RPMI8226 (cell line): ENCODE measurements around the gene NSUN3.
"Not testable (repeated sequence)": the region's sequence is repeated elsewhere in the genome, so short reads cannot be mapped to it uniquely, and the experiment has no call there.

Experiments used
- DNase-seq: peaks from one replicate; pipeline ENCODE4 v3.0.0-alpha.2; 2015

NSUN3 gene

GRCh38 chr3:94062513-94063404 is at the start of gene NSUN3, which contains the start of gene DHFR2:
Gene NSUN3, plus strand, starts transcription at chr3:94063061. Its CDS starts 66 bp downstream, at chr3:94063127.
Gene DHFR2, minus strand, starts transcription at chr3:94062916. Its CDS starts 1,405 bp downstream, at chr3:94061511.
- DNase-seq, result peak; percentile 97

GRCh38 chr3:94015025-94015424 is 47.8 kb upstream of the NSUN3 start:
- no peak for DNase-seq

GRCh38 chr3:94019659-94020058 is 43.2 kb upstream of the NSUN3 start:
- no peak for DNase-seq

GRCh38 chr3:94020293-94020692 is 42.6 kb upstream of the NSUN3 start:
- DNase-seq, result no peak

GRCh38 chr3:94024385-94024784 is 38.5 kb upstream of the NSUN3 start:
- no peak for DNase-seq

- DNase-seq, result no peak
Observed at GRCh38 chr3:94026623-94027022, 36.2 kb upstream of the NSUN3 start.

DNA sequence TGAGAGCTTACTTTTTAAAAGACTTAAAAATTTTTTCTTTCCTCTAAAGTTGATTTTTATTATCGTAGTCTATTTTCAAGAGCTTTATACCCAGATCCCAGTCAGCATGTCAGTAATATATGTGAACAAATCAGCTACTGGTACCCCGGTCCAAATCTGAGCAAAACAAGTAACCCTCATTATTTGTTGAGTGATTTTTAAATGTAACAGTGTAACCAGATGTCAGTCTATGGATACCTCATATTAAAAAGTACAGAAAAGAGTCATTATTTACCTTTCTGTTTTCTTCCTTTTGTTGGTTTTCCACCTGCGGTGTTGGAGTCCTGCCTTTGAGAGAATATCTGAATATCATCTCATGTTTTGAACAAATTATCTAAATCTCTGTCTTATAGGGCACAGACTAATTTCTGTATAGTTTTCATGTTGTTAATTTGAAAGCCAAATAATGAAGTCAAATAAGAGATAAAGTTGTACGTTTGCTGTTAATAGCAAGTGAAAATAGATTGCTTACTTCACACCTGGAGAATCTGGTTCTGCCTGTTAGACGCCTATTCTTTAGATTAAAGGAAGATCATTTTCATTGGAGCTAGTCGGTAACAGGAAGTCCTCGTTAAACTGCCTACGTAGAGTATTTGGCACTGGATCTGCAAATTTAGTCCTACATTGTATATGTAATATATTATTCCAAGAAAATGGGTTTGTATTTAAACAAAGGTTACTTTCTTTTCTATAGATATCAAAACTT is 34.6 kb upstream of the NSUN3 start, which contains the start of gene STX19:
Gene STX19, minus strand, starts transcription at position 505 of the 745 bp plus-strand sequence. CDS start 13,328 bp downstream, outside the sequence.
- DNase-seq, result no peak

DNA sequence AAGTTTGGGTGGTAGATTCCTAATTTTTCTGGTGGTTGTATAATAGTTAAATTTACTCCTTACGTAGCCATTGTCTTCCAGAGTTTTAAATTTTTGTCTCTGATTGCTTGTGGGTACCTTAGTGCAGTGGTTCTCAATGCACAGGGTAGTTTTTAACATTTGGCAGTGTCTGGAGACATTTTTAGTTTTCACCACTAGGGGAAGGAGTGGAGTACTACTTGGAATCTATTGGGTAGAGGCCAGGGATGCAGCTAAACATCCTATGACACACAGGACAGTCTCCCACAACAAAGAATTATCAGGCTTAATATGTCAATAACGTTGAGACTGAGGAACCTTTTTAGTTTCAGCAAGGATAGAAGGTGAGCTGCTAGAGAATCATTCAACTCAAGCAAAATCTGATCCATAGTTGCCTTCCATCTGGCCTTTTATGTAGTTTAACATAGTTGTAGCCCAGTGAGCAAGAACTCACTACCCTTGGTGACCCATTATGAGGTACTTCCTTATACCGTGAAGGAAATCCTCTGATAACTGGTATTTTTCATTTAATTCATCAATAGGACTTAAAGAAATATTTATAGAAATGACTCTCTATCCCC is 25.9 kb upstream of the NSUN3 start:
- DNase-seq, result peak; percentile 21

DNA sequence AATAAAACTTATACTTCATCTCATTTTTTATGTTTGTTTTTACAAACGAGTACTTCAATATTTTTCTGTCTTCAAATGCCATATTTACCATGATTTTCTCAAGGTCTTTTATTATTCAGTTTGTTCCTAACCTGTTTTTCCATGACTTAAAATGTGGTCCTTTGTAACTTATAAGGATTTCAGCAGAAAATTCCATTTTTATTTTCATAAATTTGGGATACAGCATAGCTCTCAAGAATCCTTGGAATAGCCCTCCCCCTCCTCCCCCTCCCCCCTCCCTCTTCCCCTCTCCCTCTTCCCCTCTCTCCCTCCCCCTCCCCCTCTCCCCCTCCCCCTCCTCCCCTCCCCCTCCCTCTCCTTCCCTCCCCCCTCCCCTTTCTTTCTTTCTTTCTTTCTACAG is 19.6 kb upstream of the NSUN3 start:
- no peak for DNase-seq

GRCh38 chr3:94044100-94044936 is 18.5 kb upstream of the NSUN3 start:
- not testable (repeated sequence) for DNase-seq

DNA sequence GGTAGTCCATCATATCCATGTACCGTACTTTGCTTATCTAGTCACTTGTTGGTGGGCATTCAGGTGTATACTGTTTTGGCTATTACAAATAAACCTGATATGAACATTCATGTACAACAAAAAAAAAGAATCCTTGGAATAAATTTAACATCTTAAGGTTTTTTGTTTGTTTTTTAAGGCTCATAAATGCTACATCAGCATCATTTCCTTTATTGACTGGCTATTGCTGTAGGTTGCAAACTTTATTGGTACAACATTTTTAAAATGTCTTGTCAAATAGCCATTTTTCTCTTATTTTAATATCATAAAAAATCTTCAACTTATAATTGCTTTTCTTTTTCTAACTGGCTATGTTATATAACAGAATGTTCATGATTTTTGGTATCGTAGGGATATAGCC is 16.3 kb upstream of the NSUN3 start:
- no peak for DNase-seq

DNA sequence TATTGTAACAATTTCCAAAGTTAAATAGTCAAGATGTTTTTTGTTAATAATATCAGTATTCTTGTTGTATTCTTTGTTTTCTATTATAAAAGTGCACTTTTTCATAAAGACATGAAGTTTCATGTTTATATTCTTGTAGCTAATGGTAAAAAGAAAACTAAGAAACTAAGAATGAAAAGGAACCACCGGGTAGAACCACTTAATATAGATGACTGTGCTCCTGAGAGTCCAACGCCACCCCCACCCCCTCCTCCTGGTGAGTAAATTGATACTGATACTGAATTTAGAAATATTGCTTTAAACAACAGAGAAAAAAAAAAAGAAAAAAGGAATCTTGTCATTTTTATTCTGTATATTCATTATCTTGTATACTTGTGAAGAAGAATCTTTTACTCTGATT is 13.6 kb upstream of the NSUN3 start:
- DNase-seq, result no peak

DNA sequence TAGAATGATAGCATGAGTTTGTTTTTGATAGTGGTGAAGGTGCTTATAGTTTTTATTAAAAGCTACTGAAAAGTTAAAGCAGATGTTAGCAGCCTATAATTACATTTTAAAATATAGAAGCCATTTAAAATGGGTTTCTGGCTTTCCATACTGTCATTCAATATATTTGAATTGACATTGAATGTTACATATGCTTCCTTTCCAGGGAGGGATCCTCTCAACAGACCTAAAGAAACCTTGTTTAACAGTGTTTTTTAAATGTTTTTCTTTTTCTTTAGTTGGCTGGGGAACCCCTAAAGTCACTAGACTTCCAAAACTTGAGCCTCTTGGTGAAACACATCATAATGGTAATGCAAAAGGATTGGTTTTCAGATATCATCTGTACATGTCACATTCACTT is 12.3 kb upstream of the NSUN3 start:
- no peak for DNase-seq

- no peak for DNase-seq
Observed at GRCh38 chr3:94061297-94061696, 1.6 kb upstream of the NSUN3 start.

GRCh38 chr3:94063496-94064119 is 747 bp downstream of the NSUN3 start:
- peak; percentile 12 for DNase-seq

DNA sequence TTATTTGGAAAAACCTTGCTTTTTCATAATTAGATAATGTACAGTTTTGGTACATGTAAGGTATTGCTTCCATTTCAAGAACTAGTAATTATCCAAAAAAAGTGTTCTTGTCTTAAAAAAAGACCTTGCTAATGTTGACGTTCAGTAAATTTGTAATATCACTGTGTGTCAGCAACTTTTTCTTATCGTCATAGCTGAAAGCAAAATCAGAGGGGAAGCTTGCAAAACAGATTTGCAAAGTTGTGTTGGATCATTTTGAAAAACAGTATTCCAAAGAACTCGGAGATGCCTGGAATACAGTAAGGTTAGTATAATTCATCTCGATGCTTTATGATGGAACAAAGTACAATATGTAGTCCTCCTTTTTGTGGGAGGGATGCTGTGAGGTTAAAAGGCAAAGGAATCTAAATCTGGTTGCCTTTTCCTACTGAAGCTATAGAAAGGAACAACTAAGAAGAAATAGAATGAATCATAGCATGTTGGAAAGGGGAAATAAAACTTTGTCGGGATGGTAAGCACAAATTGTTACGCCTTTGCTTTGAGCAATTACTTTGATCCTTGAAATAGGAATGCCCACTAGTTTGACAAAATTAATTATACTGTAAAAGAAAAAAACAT is 1.5 kb downstream of the NSUN3 start:
- DNase-seq, result no peak

DNA sequence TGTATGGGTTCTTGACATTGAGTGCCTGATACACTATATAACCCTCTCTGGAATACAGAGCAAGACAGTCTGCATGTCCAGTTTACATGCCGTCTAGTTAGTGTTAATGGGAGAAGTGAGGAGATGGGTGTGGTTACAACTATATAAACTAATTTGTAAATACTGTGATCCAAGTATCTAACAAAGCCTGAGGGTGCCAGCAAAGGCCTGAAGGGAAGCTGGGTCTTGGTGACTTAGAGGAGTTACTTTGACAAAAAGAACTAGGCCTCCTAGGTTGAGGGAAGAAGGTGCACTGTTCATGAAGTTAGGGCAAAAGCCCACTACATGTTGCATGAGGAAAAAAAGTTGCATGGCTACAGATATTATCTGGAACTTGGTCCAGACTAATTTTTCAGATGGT is 2.3 kb downstream of the NSUN3 start:
- no peak for DNase-seq

- DNase-seq, result no peak
Observed at GRCh38 chr3:94065819-94066480, 3.1 kb downstream of the NSUN3 start.

- no peak for DNase-seq
Observed at GRCh38 chr3:94066506-94067500, 3.9 kb downstream of the NSUN3 start.
